Measurements from ENCODE around the gene CLIP3. TPM values are rescaled to one million over a fixed set of nuclear protein-coding genes. Genes with fewer than 3 reads are reported as not detected.
A peak's percentile ranks its signal among the peaks of the same experiment; 100 is the strongest.

Gene CLIP3
- total and polyA plus RNA-seq, 2 of the 13 experiments (the other 11 are each of a cell fraction or from before 2014, with no cell fraction given) = 0.15 to 1.2 TPM

- TF ChIP-seq UBTF (CRISPR knock-in tag; IDR thresholded peaks at IDR 0.05) (no peak), ZSCAN31 (CRISPR knock-in tag; IDR thresholded peaks at IDR 0.05; ENCODE audit: low read depth) (peak; percentile 65; the same call in 1 of the 2 replicates), HOXA3 (CRISPR knock-in tag; IDR thresholded peaks at IDR 0.05) (peak; percentile 38; the same call in 1 of the 2 replicates), SKI (IDR thresholded peaks at IDR 0.05; ENCODE audit: partially characterized antibody) (no peak), SMAD3 (CRISPR knock-in tag; IDR thresholded peaks at IDR 0.05) (no peak), IRF9 (CRISPR knock-in tag; IDR thresholded peaks at IDR 0.05; ENCODE audit: borderline replicate concordance) (no peak), ZNF207 (IDR thresholded peaks at IDR 0.05; ENCODE audit: borderline replicate concordance) (no peak), DRAP1 (CRISPR knock-in tag; IDR thresholded peaks at IDR 0.05) (peak; percentile 88), NCOA5 (CRISPR knock-in tag; IDR thresholded peaks at IDR 0.05) (no peak), ZNF839 (CRISPR knock-in tag; IDR thresholded peaks at IDR 0.05; ENCODE audit: borderline replicate concordance) (no peak), SOX6 (IDR thresholded peaks at IDR 0.05) (no peak), SOX6 (CRISPR knock-in tag; IDR thresholded peaks at IDR 0.05) (peak; percentile 15; the same call in 1 of the 2 replicates), CCAR2 (optimal IDR thresholded peaks at IDR 0.05; ENCODE audit: low read depth, low read length) (no peak), HNF1A (IDR thresholded peaks at IDR 0.05; ENCODE audit: low read depth) (no peak), HNF1A (CRISPR knock-in tag; IDR thresholded peaks at IDR 0.05; ENCODE audit: borderline replicate concordance) (no peak), ZBTB7B (CRISPR knock-in tag; IDR thresholded peaks at IDR 0.05) (no peak; the same call in 1 of the 2 replicates), REXO4 (CRISPR knock-in tag; IDR thresholded peaks at IDR 0.05; ENCODE audit: borderline replicate concordance) (no peak), ETV6 (CRISPR knock-in tag; conservative IDR thresholded peaks at IDR 0.05) (no peak), KLF13 (CRISPR knock-in tag; IDR thresholded peaks at IDR 0.05) (no peak), KDM5B (CRISPR knock-in tag; IDR thresholded peaks at IDR 0.05; ENCODE audit: borderline replicate concordance) (no peak; the same call in 1 of the 2 replicates), SRSF4 (IDR thresholded peaks at IDR 0.05; ENCODE audit: low read depth, low read length, poor library complexity, severe bottlenecking) (no peak), SMYD3 (CRISPR knock-in tag; IDR thresholded peaks at IDR 0.05) (no peak)
Observed at GRCh38 chr19:36014012-36014924, 18.4 kb downstream of the CLIP3 start, which contains the start of gene ALKBH6 (continued).

All from HepG2 (cell line).